Thoracic aorta (tissue), 2 donors: ENCODE data around the gene SMAD4. TPM values are rescaled to one million over a fixed set of nuclear protein-coding genes. Genes with fewer than 3 reads are reported as not detected.
A peak's percentile ranks its signal among the peaks of the same experiment; 100 is the strongest.
"Not testable (repeated sequence)": the region's sequence is repeated elsewhere in the genome, so short reads cannot be mapped to it uniquely, and the experiment has no call there.

Source experiments
- ATAC-seq: fragments of 150-250 bp; one replicate; pipeline ENCODE4 v1.8.0; 2017; ENCODE audit warnings: low read depth; ENCODE audit not compliant: insufficient number of reproducible peaks, low FRiP score
- DNase-seq: peaks from one replicate; pipeline ENCODE4 v3.0.0-alpha.2; 2020; ENCODE audit warnings: low spot score
- H3K27ac ChIP-seq, 2 donors: fragments of 200-600 bp; sonication (generic); 1 replicate in 1 of 2; 2 replicates in 1 of 2; pipeline ENCODE4 v1.5.1; 2016; ENCODE audit warnings: mild to moderate bottlenecking in 2 of 2, moderate library complexity in 2 of 2
- H3K27me3 ChIP-seq: fragments of 200-600 bp; sonication (generic); replicated peaks from 2 replicates; pipeline ENCODE4 v1.6.0; 2016; ENCODE audit warnings: mild to moderate bottlenecking; ENCODE audit not compliant: insufficient read depth
- H3K36me3 ChIP-seq: fragments of 200-600 bp; sonication (generic); one replicate; pipeline ENCODE4 v1.5.1; 2016
- H3K4me1 ChIP-seq, 2 donors: fragments of 200-600 bp; sonication (generic); 1 replicate in 1 of 2; 2 replicates in 1 of 2; pipeline versions ENCODE4 v1.5.1 to v1.6.0; 2016; ENCODE audit warnings: low read depth in 2 of 2, mild to moderate bottlenecking in 1 of 2; ENCODE audit not compliant: control insufficient read depth in 1 of 2
- H3K4me3 ChIP-seq: fragments of 200-600 bp; sonication (generic); 2 replicates; pipeline ENCODE4 v1.5.1; 2016; ENCODE audit warnings: mild to moderate bottlenecking
- H3K9me3 ChIP-seq: fragments of 200-600 bp; sonication (generic); 2 replicates; pipeline ENCODE4 v1.5.1; 2016
- total RNA-seq, 2 donors: library from RNA; depleted of rRNA; stranded (reverse); fragments of >200 nt; gene quantifications; one replicate each; pipeline versions ENCODE4 v1.1.0 to v1.2.3, GENCODE V29; 2016
- TF ChIP-seq, protein P1 (sequence below): fragments of 200-600 bp; sonication (generic); IDR thresholded peaks from one replicate; pipeline ENCODE4 v1.5.1; 2019; ENCODE audit warnings: antibody characterized with exemption

The SMAD4 gene
- total RNA-seq, 2 donors from 2014 or later: 115 to 155 TPM

DNA sequence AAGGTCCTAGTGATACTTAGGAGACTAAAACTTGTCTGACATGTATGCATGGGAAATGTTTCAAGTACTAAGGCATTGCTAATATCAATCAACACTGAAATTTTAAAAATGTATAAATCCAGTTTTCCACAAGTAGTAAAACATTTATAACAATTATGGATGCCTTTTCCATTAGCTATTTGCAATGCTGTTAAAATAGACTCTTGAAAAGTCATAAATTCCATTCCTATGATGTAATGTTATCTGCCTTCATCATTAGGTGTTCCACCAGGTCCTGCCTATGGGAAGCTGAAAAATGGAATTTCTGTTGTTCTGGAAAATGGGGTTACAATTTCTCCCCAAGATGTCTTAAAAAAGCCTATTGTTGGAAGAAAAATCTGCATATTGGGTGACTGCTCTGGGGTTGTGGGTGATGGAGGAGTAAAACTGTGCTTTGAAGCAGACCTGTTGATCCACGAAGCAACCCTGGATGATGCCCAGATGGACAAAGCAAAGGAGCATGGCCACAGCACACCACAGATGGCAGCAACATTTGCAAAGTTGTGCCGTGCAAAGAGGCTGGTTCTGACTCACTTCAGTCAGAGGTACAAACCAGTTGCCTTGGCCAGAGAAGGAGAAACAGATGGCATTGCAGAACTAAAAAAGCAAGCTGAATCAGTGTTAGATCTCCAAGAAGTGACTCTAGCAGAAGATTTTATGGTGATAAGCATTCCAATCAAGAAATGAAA lies 43.5 kb upstream of the SMAD4 start:
- peak overlapping the region; percentile 23 to 42 for H3K27ac ChIP-seq
- no peaks in the 10 kb centered on the region for H3K27me3 ChIP-seq
- DNase-seq (no peak), ATAC-seq (no peak)
- no peak overlapping the region for H3K4me3 ChIP-seq
- no peaks in the 10 kb centered on the region for H3K9me3 ChIP-seq
- TF ChIP-seq, protein P1, sequence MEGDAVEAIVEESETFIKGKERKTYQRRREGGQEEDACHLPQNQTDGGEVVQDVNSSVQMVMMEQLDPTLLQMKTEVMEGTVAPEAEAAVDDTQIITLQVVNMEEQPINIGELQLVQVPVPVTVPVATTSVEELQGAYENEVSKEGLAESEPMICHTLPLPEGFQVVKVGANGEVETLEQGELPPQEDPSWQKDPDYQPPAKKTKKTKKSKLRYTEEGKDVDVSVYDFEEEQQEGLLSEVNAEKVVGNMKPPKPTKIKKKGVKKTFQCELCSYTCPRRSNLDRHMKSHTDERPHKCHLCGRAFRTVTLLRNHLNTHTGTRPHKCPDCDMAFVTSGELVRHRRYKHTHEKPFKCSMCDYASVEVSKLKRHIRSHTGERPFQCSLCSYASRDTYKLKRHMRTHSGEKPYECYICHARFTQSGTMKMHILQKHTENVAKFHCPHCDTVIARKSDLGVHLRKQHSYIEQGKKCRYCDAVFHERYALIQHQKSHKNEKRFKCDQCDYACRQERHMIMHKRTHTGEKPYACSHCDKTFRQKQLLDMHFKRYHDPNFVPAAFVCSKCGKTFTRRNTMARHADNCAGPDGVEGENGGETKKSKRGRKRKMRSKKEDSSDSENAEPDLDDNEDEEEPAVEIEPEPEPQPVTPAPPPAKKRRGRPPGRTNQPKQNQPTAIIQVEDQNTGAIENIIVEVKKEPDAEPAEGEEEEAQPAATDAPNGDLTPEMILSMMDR: no peak
- H3K4me1 ChIP-seq: peaks cover 15 to 44% of the 10 kb centered on the region in 2 donors
- H3K36me3 ChIP-seq: no peaks in the 10 kb centered on the region

DNA sequence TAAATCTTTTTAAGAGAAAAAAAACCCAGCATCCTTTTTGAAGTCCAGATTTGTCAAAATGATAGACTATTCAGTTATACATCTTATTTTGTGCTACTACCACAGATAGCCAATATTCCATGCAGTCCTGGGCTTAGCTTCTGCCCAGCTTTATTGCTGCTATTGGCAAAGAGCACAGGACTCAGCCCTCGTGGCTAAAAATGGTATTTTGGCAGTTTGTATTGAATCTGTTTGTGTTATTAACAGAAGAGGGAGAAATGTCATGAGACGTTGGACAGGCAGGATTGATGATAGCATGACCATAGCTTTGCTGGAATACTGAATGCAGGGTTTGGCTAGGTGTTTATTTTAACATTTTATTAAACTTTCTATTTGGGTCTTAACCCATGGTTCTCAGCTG lies 42.8 kb upstream of the SMAD4 start:
- DNase-seq: no peak
- Histone ChIP-seq H3K27ac (peak overlapping the region; percentile 1 to 42), H3K9me3 (no peaks in the 10 kb centered on the region), H3K36me3 (no peaks in the 10 kb centered on the region), H3K4me3 (no peak overlapping the region), H3K27me3 (no peaks in the 10 kb centered on the region), H3K4me1 (peaks cover 15 to 40% of the 10 kb centered on the region in 2 donors)
- TF ChIP-seq, protein P1: peak; percentile 28
- ATAC-seq: no peak

DNA sequence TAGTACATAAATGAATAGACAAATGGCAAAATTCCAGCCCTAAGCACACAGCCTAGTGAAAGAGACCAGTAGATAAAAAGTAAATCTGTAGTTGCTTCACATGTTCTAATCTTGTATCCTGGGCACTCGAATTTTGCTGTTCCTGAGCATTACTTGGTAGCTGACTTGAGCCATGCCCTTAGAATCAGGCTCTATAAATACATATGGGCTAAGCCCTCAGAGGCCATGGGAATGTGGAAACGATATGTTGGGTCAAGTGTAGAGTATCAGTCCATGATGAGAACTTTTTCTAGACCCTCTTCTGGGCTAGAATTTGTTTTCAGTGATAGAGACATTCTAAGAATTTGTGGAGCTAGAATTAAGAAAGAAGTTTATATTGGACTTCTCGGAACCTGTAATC lies 40.3 kb upstream of the SMAD4 start:
- Histone ChIP-seq H3K4me3 (no peak overlapping the region), H3K36me3 (no peaks in the 10 kb centered on the region), H3K27ac (no peak overlapping the region), H3K4me1 (peaks cover 12 to 31% of the 10 kb centered on the region in 2 donors), H3K9me3 (no peaks in the 10 kb centered on the region), H3K27me3 (no peaks in the 10 kb centered on the region)
- ATAC-seq: no peak
- TF ChIP-seq, protein P1: no peak
- no peak for DNase-seq

DNA sequence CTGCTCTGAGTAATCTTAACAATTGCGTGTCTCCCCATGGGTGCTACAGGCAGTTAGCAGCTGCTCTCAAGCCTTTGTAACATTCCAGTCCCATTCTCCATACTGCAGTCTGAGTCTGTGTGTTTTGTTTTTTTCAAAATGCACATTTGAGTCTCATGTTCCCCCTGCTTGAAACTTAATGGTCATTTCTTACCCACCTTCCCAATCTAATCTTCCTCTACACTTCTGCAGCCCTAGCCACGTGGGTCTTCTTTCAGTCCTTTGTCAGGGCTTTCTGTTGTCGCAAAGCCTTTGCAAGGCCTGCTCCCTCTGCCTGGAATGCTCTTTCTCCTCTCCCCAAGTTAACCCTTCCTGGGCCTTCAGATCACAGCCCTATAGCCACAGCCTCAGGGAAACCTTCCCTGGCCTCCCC lies 37.7 kb upstream of the SMAD4 start:
- peaks cover 2 to 10% of the 10 kb centered on the region in 2 donors for H3K4me1 ChIP-seq
- H3K4me3 ChIP-seq: no peak overlapping the region
- H3K27ac ChIP-seq: no peak overlapping the region
- TF ChIP-seq, protein P1: no peak
- no peak for ATAC-seq
- H3K27me3 ChIP-seq: no peaks in the 10 kb centered on the region
- no peaks in the 10 kb centered on the region for H3K9me3 ChIP-seq
- DNase-seq: no peak
- H3K36me3 ChIP-seq: no peaks in the 10 kb centered on the region

DNA sequence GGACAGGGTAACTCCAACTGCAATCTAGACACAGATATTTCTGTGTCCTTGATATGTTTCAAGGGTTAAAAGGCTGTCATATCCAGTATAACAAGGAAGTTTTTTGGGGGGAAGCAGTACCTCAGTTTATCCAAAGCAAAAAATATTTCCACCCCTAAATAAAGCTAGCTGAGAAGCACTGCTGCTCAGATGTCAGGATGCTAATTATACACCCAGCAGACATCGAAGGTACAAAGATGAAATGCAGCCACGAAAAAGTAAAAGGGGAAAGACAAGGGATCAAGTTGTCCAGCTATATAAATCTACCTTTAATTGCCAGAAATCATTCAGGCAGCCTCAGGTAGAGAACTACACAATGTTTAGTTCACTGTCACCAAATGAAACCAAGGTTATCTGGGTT lies 36.0 kb upstream of the SMAD4 start:
- ATAC-seq (no peak), DNase-seq (no peak)
- Histone ChIP-seq H3K9me3 (no peaks in the 10 kb centered on the region), H3K27ac (no peak overlapping the region), H3K36me3 (no peaks in the 10 kb centered on the region), H3K4me1 (no peaks in the 10 kb centered on the region), H3K4me3 (no peak overlapping the region), H3K27me3 (no peaks in the 10 kb centered on the region)
- TF ChIP-seq, protein P1: no peak

DNA sequence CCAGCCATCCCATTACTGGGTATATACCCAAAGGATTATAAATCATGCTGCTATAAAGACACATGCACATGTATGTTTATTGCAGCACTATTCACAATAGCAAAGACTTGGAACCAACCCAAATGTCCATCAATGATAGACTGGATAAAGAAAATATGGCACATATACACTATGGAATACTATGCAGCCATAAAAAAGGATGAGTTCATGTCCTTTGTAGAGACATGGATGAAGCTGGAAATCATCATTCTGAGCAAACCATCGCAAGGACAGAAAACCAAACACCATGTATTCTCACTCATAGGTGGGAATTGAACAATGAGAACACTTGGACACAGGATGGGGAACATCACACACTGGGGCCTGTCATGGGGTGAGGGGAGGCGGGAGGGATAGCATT lies 26.8 kb upstream of the SMAD4 start:
- not testable (repeated sequence) for H3K27me3 ChIP-seq, H3K36me3 ChIP-seq, H3K9me3 ChIP-seq, H3K4me1 ChIP-seq, H3K27ac ChIP-seq, ATAC-seq, DNase-seq, H3K4me3 ChIP-seq
